GM12892 (cell line): ENCODE results near the gene PGBD1.

ENCODE experiments used
- POLR2A ChIP-seq: IDR thresholded peaks from 2 replicates; pipeline ENCODE4 v1.6.1; 2011; ENCODE audit warnings: low read depth, low read length, control low read depth
- POLR2AphosphoS5 ChIP-seq: IDR thresholded peaks from 2 replicates; pipeline ENCODE4 v1.6.1; 2011; ENCODE audit warnings: low read depth, low read length, control low read depth
- TAF1 ChIP-seq: IDR thresholded peaks from 2 replicates; pipeline ENCODE4 v1.6.1; 2011; ENCODE audit warnings: low read depth, mild to moderate bottlenecking, control low read depth, low read length, borderline replicate concordance

- TF ChIP-seq POLR2A = no peak
- no peak for TF ChIP-seq TAF1
- TF ChIP-seq POLR2AphosphoS5 = no peak
Observed at GRCh38 chr6:28274888-28275287, 6.5 kb upstream of the PGBD1 start.
